ENCODE results near the gene RASGRF2.

GRCh38 chr5:80964919-80965318, 4.8 kb downstream of the RASGRF2 start:
- TF ChIP-seq CTCF (IDR thresholded peaks at IDR 0.05) (no peak), POLR2A (IDR thresholded peaks at IDR 0.05) (no peak)

All from suprapubic skin (tissue), 3 donors.